Measurements from ENCODE around the gene SMIM28. TPM values are rescaled to one million over a fixed set of nuclear protein-coding genes. Genes with fewer than 3 reads are reported as not detected.

The SMIM28 gene
- total RNA-seq, 1 donor from 2014 or later = not detected

DNA sequence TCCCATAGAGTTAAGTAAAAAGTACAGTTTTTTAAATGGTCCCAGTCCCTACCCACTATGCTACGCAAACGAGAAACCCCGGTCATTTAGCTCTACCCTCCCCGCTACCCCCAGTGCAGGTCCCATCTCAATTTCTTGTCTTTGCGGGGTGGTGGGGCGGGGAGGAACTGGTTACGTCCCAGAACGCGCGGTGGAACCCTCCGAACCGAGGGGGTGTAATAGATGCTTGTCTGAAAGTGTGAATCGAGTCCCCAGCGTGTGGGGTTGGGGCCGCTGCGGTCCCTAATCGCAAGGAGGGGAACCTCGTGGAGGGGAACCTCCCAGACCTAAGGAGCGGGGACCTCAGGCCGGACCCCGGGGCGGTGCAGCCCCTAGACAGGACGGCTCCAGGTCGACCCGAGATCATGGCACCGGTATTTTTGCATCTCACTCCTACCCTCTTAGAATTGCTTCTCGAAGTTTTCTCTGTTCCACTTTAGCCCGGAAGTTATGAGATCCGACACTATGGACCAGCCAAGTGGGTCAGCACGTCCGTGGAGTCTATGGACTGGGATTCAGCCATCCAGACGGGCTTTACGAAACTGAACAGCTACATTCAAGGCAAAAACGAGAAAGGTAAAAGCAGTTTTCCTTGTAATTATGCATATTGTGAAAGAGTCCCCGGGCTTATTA lies 27.1 kb downstream of the SMIM28 start:
- Mint-ChIP-seq H3K4me1 (peaks cover 16% of the 10 kb centered on the region), H3K27me3 (peaks cover 15% of the 10 kb centered on the region), H3K36me3 (ENCODE audit: low read depth) (peaks cover 26% of the 10 kb centered on the region), H3K4me3 (peak overlapping the region; percentile 82), H3K9me3 (no peaks in the 10 kb centered on the region), H3K27ac (peak overlapping the region; percentile 54)
- intact Hi-C loops (cut with micrococcal nuclease) = loop anchor here (2.0 to 10.0 kb wide), 2 partner anchors 22 to 190 kb away; no protein-coding TSS in a partner anchor
- DNase-seq = no peak

DNA sequence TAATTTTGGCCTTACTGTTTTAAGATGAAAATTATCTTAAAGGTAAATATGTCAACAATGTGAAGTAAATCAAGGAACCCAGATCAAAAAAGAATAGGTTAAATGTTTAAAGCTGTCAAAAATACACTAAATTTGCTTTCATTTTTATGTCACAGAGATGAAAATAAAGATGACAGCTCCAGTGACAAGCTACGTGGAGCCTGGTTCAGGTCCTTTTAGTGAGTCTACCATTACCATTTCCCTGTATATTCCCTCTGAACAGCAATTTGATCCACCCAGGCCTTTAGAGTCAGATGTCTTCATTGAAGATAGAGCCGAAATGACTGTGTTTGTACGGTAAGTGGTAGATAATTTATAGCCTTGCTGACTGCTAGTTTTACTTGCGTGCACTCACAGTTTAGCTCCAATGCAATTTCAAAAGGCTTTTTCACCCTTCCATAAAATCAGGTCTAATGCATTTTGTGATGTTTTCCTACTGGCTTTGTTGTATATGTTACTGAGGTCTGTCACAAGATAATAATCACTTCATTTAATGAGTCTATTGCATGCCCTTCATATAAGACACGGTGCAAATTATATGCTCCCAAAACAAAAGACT lies 28.2 kb downstream of the SMIM28 start:
- no peaks in the 10 kb centered on the region for H3K9me3 Mint-ChIP-seq
- H3K27me3 Mint-ChIP-seq = peaks cover 15% of the 10 kb centered on the region
- DNase-seq = no peak
- intact Hi-C loops (cut with micrococcal nuclease) = loop anchor here (2.0 to 10.0 kb wide), 2 partner anchors 21 to 189 kb away; no protein-coding TSS in a partner anchor
- no peak overlapping the region for H3K27ac Mint-ChIP-seq
- peaks cover 34% of the 10 kb centered on the region for H3K36me3 Mint-ChIP-seq (ENCODE audit: low read depth)
- H3K4me3 Mint-ChIP-seq = no peak overlapping the region
- peaks cover 23% of the 10 kb centered on the region for H3K4me1 Mint-ChIP-seq

GRCh38 chr6:138406443-138406842 lies 28.7 kb downstream of the SMIM28 start:
- intact Hi-C loops (cut with micrococcal nuclease) = loop anchor here (10.0 kb wide), 1 partner anchor 188 kb away; no protein-coding TSS in a partner anchor
- no peak overlapping the region for H3K27ac Mint-ChIP-seq
- no peak overlapping the region for H3K4me3 Mint-ChIP-seq
- DNase-seq = no peak
- H3K9me3 Mint-ChIP-seq = no peaks in the 10 kb centered on the region
- H3K4me1 Mint-ChIP-seq = peaks cover 28% of the 10 kb centered on the region
- peaks cover 12% of the 10 kb centered on the region for H3K27me3 Mint-ChIP-seq
- peaks cover 38% of the 10 kb centered on the region for H3K36me3 Mint-ChIP-seq (ENCODE audit: low read depth)

- no peak overlapping the region for H3K4me3 Mint-ChIP-seq
- no peak for DNase-seq
- intact Hi-C loops (cut with micrococcal nuclease) = loop anchor here (2.0 kb wide), 1 partner anchor 45 kb away; no protein-coding TSS in a partner anchor
- no peaks in the 10 kb centered on the region for H3K27me3 Mint-ChIP-seq
- no peaks in the 10 kb centered on the region for H3K9me3 Mint-ChIP-seq
- peaks cover 22% of the 10 kb centered on the region for H3K4me1 Mint-ChIP-seq
- peaks cover 57% of the 10 kb centered on the region for H3K36me3 Mint-ChIP-seq (ENCODE audit: low read depth)
- H3K27ac Mint-ChIP-seq = peak overlapping the region; percentile 9
Observed at GRCh38 chr6:138410048-138410735, 32.5 kb downstream of the SMIM28 start.

DNA sequence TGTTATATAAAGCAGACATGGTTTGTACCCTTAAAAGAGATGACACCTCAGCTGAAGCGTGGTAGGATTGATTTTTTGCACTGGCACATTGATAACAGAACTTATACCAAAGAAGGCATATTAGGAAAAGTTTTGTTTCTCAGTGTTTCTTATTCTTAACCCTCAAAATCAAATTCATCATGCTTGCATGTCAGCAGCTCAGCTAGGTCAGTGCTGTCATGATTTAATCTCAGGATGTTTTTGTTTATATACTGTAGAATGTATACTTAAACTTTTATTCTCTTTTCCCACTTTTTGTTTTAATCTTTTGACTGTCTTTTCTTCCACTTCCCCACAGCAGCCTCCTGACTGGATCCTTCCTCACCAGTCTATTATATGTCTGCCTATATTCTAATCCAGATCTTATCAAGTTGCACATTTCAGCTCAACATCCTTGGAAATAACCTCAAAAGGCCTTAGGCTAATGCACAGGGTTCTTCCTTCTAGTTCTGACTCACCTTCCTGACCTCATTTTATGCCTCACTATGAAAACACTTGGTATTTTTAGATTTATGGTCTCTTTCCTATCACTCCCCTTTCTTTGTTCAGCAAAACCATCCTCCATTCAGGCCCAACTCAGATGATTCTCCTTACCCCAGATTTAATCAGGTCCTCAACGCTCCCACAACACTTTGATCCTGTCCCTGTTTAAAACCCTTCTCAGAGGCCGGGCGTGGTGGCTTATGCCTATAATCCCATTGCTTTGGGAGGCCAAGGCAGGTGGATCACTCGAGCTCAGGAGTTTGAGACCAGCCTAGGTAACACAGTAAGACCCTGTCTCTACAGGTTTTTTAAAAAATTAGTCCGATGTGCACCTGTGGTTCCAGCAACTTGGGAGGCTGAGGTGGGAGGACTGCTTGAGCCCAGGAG lies 33.5 kb downstream of the SMIM28 start:
- intact Hi-C loops (cut with micrococcal nuclease) = loop anchor here (2.0 kb wide), 1 partner anchor 44 kb away; no protein-coding TSS in a partner anchor
- peak overlapping the region; percentile 85 for H3K27ac Mint-ChIP-seq
- no peaks in the 10 kb centered on the region for H3K9me3 Mint-ChIP-seq
- peak; percentile 69 for DNase-seq
- no peaks in the 10 kb centered on the region for H3K27me3 Mint-ChIP-seq
- peaks cover 58% of the 10 kb centered on the region for H3K36me3 Mint-ChIP-seq (ENCODE audit: low read depth)
- H3K4me3 Mint-ChIP-seq = peak overlapping the region; percentile 44
- H3K4me1 Mint-ChIP-seq = peaks cover 21% of the 10 kb centered on the region

DNA sequence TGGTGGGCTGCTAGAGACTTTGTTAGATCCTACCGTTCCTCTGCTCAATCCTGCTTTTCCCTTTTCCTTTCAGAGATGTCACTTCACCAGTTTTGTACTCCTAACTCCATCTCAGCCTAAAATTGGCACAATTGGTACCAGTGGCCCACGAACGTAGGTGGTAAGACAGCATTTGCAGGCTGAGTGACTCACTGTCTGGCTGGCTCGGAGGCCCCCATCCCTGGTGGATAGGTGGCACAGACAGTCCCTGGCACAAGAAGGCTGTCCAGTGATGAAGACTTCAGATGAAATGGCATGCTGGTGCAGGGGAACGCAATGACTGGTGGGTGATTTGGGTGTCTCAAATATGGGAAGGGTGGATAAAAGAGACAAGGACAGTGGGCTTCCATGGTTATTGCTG lies 37.4 kb downstream of the SMIM28 start:
- Mint-ChIP-seq H3K4me1 (peaks cover 15% of the 10 kb centered on the region), H3K27me3 (no peaks in the 10 kb centered on the region), H3K27ac (no peak overlapping the region), H3K4me3 (no peak overlapping the region), H3K36me3 (ENCODE audit: low read depth) (peaks cover 41% of the 10 kb centered on the region), H3K9me3 (no peaks in the 10 kb centered on the region)
- intact Hi-C loops (cut with micrococcal nuclease) = no loop called here
- DNase-seq = no peak

- Mint-ChIP-seq H3K4me1 (peaks cover 8% of the 10 kb centered on the region), H3K36me3 (ENCODE audit: low read depth) (peaks cover 35% of the 10 kb centered on the region), H3K27ac (no peak overlapping the region), H3K4me3 (no peak overlapping the region), H3K9me3 (no peaks in the 10 kb centered on the region), H3K27me3 (no peaks in the 10 kb centered on the region)
- intact Hi-C loops (cut with micrococcal nuclease) = no loop called here
- no peak for DNase-seq
Observed at GRCh38 chr6:138416206-138416605, 38.5 kb downstream of the SMIM28 start.

DNA sequence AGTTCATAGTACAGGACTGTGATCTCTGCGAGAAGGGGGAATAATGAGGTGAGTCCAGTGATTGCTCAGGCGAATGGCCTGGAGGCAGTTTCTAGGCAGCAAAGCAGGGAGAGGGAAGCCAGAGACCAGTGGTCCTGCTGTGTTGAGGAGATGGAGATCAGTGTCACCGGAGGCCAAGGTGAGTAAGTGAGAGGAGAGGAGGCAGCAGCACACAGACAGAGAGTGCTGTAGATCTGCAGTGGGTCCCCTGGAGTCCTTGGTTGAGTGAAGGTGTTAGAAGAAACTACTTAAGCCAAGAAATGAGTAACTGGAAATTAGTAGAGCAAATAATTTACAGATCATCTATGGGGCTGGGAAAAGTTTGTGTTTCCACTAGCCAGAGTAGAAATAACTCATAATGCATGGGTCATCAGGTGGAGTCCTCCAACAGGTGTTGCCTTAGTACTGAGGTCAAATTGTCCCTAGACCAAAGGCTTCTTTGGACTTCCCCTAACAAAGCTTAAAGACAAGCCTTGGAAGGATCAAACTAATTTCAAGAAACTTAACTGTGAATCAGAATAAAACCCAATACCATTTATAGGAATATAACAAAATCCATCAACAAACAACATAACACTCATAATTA lies 39.9 kb downstream of the SMIM28 start:
- DNase-seq = no peak
- peak overlapping the region; percentile 42 for H3K27ac Mint-ChIP-seq
- H3K9me3 Mint-ChIP-seq = no peaks in the 10 kb centered on the region
- intact Hi-C loops (cut with micrococcal nuclease) = no loop called here
- H3K36me3 Mint-ChIP-seq (ENCODE audit: low read depth) = peaks cover 27% of the 10 kb centered on the region
- H3K27me3 Mint-ChIP-seq = no peaks in the 10 kb centered on the region
- H3K4me3 Mint-ChIP-seq = no peak overlapping the region
- peaks cover 3% of the 10 kb centered on the region for H3K4me1 Mint-ChIP-seq

DNA sequence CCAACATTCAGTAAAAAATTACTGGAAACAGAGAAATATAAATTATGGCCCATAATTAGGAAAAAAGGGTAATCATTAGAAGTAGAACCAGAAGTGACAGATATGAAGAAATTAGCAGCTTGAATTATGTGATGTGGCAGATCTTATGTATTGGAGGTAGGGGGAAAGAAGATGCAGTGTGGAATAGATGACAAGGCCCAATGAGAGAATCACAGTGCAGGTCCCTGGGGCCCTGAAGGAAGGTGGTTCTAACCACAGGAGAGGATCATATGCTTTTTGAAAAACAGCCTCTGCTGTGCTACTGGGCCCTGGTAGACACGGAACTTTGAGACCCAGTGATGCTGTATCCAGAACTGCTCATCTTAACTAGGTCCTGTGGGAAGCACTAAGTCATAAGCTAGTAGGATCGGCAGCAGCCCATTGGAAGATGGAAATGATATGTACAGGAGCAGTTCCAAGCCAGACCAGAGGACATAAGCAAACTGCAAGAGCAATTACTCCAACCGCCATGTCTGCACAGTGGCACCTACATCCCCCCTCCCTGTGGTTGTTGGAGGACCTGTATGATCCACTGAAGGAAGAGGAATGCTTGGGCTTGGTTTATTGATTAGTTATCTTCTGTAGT lies 40.5 kb downstream of the SMIM28 start:
- peaks cover 6% of the 10 kb centered on the region for H3K4me1 Mint-ChIP-seq
- no peak for DNase-seq
- intact Hi-C loops (cut with micrococcal nuclease) = no loop called here
- H3K27me3 Mint-ChIP-seq = no peaks in the 10 kb centered on the region
- peaks cover 22% of the 10 kb centered on the region for H3K36me3 Mint-ChIP-seq (ENCODE audit: low read depth)
- H3K9me3 Mint-ChIP-seq = no peaks in the 10 kb centered on the region
- H3K4me3 Mint-ChIP-seq = no peak overlapping the region
- peak overlapping the region; percentile 36 for H3K27ac Mint-ChIP-seq

DNA sequence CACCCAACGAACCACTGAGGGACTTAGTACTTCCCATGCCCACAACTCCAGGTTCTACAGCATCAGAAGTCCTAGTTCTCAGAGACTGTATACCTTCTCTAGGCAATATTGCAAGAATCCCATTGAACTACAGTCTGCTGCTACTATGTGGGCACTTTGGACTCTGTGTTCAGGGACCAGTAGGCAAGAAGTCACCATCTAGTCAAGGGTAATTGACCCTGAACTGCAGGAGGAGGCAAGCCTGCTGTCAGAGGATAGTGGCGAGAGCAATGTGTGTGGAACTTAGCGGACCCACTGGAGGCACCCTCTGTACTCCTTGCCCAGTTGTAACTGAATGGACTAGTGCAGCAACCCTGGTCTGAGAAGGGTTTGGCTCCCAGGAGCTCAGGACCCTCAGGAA lies 42.1 kb downstream of the SMIM28 start:
- intact Hi-C loops (cut with micrococcal nuclease) = no loop called here
- Mint-ChIP-seq H3K27me3 (no peaks in the 10 kb centered on the region), H3K4me3 (no peak overlapping the region), H3K36me3 (ENCODE audit: low read depth) (peaks cover 15% of the 10 kb centered on the region), H3K27ac (no peak overlapping the region), H3K4me1 (peaks cover 8% of the 10 kb centered on the region), H3K9me3 (no peaks in the 10 kb centered on the region)
- no peak for DNase-seq

GRCh38 chr6:138420356-138420755 lies 42.7 kb downstream of the SMIM28 start:
- peaks cover 12% of the 10 kb centered on the region for H3K36me3 Mint-ChIP-seq (ENCODE audit: low read depth)
- no peak overlapping the region for H3K4me3 Mint-ChIP-seq
- intact Hi-C loops (cut with micrococcal nuclease) = no loop called here
- no peaks in the 10 kb centered on the region for H3K27me3 Mint-ChIP-seq
- H3K27ac Mint-ChIP-seq = no peak overlapping the region
- no peaks in the 10 kb centered on the region for H3K9me3 Mint-ChIP-seq
- DNase-seq = no peak
- H3K4me1 Mint-ChIP-seq = peaks cover 8% of the 10 kb centered on the region

DNA sequence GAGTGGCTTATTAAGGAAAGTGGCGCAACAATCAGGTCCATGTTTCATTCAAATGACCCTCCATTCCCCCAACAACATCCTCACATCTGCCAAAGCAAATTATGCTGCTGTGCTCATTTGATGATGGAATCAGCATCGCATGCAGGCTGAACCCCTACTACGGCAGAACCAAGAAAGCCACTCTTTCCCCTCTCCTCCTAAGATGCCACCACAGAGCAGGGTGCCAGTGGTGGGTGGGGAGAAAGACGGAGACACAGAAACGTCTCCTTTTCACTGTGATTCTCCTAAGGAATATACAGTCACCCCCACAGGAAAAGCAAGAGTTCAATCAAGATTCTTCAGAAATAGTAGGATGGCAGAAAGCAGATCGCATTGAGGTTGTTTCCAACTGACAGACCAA lies 43.4 kb downstream of the SMIM28 start:
- Mint-ChIP-seq H3K4me3 (no peak overlapping the region), H3K4me1 (peaks cover 8% of the 10 kb centered on the region), H3K9me3 (no peaks in the 10 kb centered on the region), H3K36me3 (ENCODE audit: low read depth) (peaks cover 12% of the 10 kb centered on the region), H3K27ac (no peak overlapping the region), H3K27me3 (no peaks in the 10 kb centered on the region)
- intact Hi-C loops (cut with micrococcal nuclease) = no loop called here
- DNase-seq = no peak

- DNase-seq = no peak
Observed at GRCh38 chr6:138421608-138422007, 43.9 kb downstream of the SMIM28 start.

More at GRCh38 chr6:138421608-138422007, 43.9 kb downstream of the SMIM28 start:
- no peaks in the 10 kb centered on the region for H3K9me3 Mint-ChIP-seq
- no peak overlapping the region for H3K27ac Mint-ChIP-seq
- H3K4me1 Mint-ChIP-seq = peaks cover 8% of the 10 kb centered on the region
- H3K36me3 Mint-ChIP-seq (ENCODE audit: low read depth) = peaks cover 12% of the 10 kb centered on the region
- no peak overlapping the region for H3K4me3 Mint-ChIP-seq
- no peaks in the 10 kb centered on the region for H3K27me3 Mint-ChIP-seq
- intact Hi-C loops (cut with micrococcal nuclease) = no loop called here
